Measurements from ENCODE around the gene MAPK8.

GRCh38 chr10:48369501-48369900 is 63.0 kb downstream of the MAPK8 start:
- TF ChIP-seq GATA2 (IDR thresholded peaks at IDR 0.05; ENCODE audit: low read depth, low read length) = no peak
- no peak for TF ChIP-seq GATA3 (IDR thresholded peaks at IDR 0.05; ENCODE audit: low read depth, low read length)

All from SH-SY5Y (cell line).